ENCODE measurements around the gene VENTX.

- TF ChIP-seq SIN3A (IDR thresholded peaks at IDR 0.05; ENCODE audit: borderline replicate concordance, insufficient read depth, low read depth, low read length) (no peak), TCF7L2 (IDR thresholded peaks at IDR 0.05; ENCODE audit: low read depth, low read length) (no peak), POLR2AphosphoS5 (IDR thresholded peaks at IDR 0.05; ENCODE audit: low read depth, low read length) (no peak), CTCF (IDR thresholded peaks at IDR 0.05) (no peak)
These were observed 41.1 kb downstream of the VENTX start for GRCh38 chr10:133278577-133279265.

All from Panc1 (cell line).